Measurements from ENCODE around the gene NECTIN4.
"Not testable (repeated sequence)": the region's sequence is repeated elsewhere in the genome, so short reads cannot be mapped to it uniquely, and the experiment has no call there.

Gene NECTIN4

GRCh38 chr1:161089251-161089924, at the start of gene NECTIN4:
Gene NECTIN4, minus strand, starts transcription at chr1:161089558. Its CDS starts 262 bp downstream, at chr1:161089296.
- no peak for DNase-seq (ENCODE audit: low read depth in 1 of 2, low spot score in 1 of 2)

GRCh38 chr1:161138431-161138830, 49.1 kb upstream of the NECTIN4 start:
- no peak for DNase-seq (ENCODE audit: low read depth in 1 of 2, low spot score in 1 of 2)

- DNase-seq (ENCODE audit: low read depth in 1 of 2, low spot score in 1 of 2) = no peak
These were observed 48.5 kb upstream of the NECTIN4 start for GRCh38 chr1:161137881-161138280.

GRCh38 chr1:161133220-161133740, 43.9 kb upstream of the NECTIN4 start:
- DNase-seq (ENCODE audit: low read depth in 1 of 2, low spot score in 1 of 2) = no peak

GRCh38 chr1:161132410-161133219, 43.3 kb upstream of the NECTIN4 start, which contains the start of gene DEDD:
Gene DEDD, minus strand, starts transcription at chr1:161132667. Its CDS starts 8,205 bp downstream, at chr1:161124462.
- peak; percentile 81 to 82 for DNase-seq (ENCODE audit: low read depth in 1 of 2, low spot score in 1 of 2)

GRCh38 chr1:161131523-161132409, 42.4 kb upstream of the NECTIN4 start:
- no peak for DNase-seq (ENCODE audit: low read depth in 1 of 2, low spot score in 1 of 2)

- no peak for DNase-seq (ENCODE audit: low read depth in 1 of 2, low spot score in 1 of 2)
These were observed 40.9 kb upstream of the NECTIN4 start for GRCh38 chr1:161130266-161130665.

- no peak for DNase-seq (ENCODE audit: low read depth in 1 of 2, low spot score in 1 of 2)
These were observed 39.4 kb upstream of the NECTIN4 start for GRCh38 chr1:161128591-161129420.

- no peak for DNase-seq (ENCODE audit: low read depth in 1 of 2, low spot score in 1 of 2)
These were observed 38.3 kb upstream of the NECTIN4 start for GRCh38 chr1:161127649-161128048.

- no peak for DNase-seq (ENCODE audit: low read depth in 1 of 2, low spot score in 1 of 2)
These were observed 33.6 kb upstream of the NECTIN4 start for GRCh38 chr1:161122967-161123366.

- DNase-seq (ENCODE audit: low read depth in 1 of 2, low spot score in 1 of 2) = no peak
These were observed 32.5 kb upstream of the NECTIN4 start for GRCh38 chr1:161121834-161122233.

- DNase-seq (ENCODE audit: low read depth in 1 of 2, low spot score in 1 of 2) = no peak
These were observed 31.8 kb upstream of the NECTIN4 start for GRCh38 chr1:161121042-161121650.

GRCh38 chr1:161119092-161119903, 29.9 kb upstream of the NECTIN4 start:
- DNase-seq (ENCODE audit: low read depth in 1 of 2, low spot score in 1 of 2) = no peak

- DNase-seq (ENCODE audit: low read depth in 1 of 2, low spot score in 1 of 2) = peak; percentile 61 to 78
These were observed 28.6 kb upstream of the NECTIN4 start, which contains the start of the genes NIT1 and PFDN2 for GRCh38 chr1:161117759-161118581. Gene NIT1, plus strand, starts transcription at chr1:161118105. Its CDS starts 72 bp downstream, at chr1:161118177. Gene PFDN2, minus strand, starts transcription at chr1:161118037. Its CDS starts 11 bp downstream, at chr1:161118026.

GRCh38 chr1:161115961-161116360, 26.6 kb upstream of the NECTIN4 start:
- not testable (repeated sequence) for DNase-seq (ENCODE audit: low read depth in 1 of 2, low spot score in 1 of 2)

- DNase-seq (ENCODE audit: low read depth in 1 of 2, low spot score in 1 of 2) = no peak
These were observed 25.9 kb upstream of the NECTIN4 start for GRCh38 chr1:161115132-161115711.

- DNase-seq (ENCODE audit: low read depth in 1 of 2, low spot score in 1 of 2) = no peak
These were observed 25.2 kb upstream of the NECTIN4 start for GRCh38 chr1:161114556-161114955.

Measured in stimulated activated CD4-positive, alpha-beta T cell treated with anti-CD3 and anti-CD28 coated beads, Interleukin-15, amount 100 ng/mL, for 1 hour (primary cell).